ENCODE data around the gene IFI30.

DNA sequence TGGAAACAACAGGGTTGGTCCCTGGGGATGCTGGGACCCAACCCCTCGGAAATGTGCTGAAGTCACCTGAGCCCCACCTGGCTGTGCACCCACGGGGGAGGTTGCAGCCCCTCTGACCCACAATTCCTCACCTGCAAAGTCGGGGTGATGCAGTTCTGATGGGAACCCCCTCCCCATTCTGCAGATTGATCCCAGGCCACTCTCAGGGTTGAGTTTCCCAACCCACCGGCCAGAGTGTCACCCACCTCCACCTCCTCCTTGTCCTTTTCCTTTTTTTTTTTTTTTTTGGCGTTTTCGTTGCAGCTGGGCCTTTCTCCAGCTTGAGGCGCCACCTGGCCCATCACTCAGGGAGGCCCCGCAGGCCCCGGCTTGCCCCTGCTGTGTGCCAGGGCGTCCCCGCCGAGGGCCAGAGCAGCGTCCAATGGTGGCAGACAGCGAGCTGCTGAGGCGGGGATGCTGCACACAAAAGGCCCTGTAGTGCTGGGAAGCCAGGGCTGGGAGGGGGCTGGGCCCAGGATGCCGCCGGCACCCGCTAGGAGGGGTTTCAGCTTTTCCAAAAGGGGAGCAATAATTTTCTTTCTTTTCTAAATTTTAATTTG, 16.0 kb upstream of the IFI30 start:
- TF ChIP-seq, protein P1, sequence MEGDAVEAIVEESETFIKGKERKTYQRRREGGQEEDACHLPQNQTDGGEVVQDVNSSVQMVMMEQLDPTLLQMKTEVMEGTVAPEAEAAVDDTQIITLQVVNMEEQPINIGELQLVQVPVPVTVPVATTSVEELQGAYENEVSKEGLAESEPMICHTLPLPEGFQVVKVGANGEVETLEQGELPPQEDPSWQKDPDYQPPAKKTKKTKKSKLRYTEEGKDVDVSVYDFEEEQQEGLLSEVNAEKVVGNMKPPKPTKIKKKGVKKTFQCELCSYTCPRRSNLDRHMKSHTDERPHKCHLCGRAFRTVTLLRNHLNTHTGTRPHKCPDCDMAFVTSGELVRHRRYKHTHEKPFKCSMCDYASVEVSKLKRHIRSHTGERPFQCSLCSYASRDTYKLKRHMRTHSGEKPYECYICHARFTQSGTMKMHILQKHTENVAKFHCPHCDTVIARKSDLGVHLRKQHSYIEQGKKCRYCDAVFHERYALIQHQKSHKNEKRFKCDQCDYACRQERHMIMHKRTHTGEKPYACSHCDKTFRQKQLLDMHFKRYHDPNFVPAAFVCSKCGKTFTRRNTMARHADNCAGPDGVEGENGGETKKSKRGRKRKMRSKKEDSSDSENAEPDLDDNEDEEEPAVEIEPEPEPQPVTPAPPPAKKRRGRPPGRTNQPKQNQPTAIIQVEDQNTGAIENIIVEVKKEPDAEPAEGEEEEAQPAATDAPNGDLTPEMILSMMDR (IDR thresholded peaks at IDR 0.05), result no peak
- no peak for TF ChIP-seq POLR2A (IDR thresholded peaks at IDR 0.05)

Measured in suprapubic skin (tissue), 3 donors.